ENCODE data around the gene ABHD17A.

- no peak for TF ChIP-seq CTCF (IDR thresholded peaks at IDR 0.05)
- no peak for TF ChIP-seq ZFX (IDR thresholded peaks at IDR 0.05; ENCODE audit: borderline replicate concordance)
Observed at GRCh38 chr19:1852581-1853128, 32.6 kb downstream of the ABHD17A start.

Measured in 22Rv1 (cell line).